CD4-positive, alpha-beta T cell treated with Interleukin-4 for 4 hours (primary cell): Measurements from ENCODE around the gene PRKX.
A peak's percentile ranks its signal among the peaks of the same experiment; 100 is the strongest.
"Not testable (repeated sequence)": the region's sequence is repeated elsewhere in the genome, so short reads cannot be mapped to it uniquely, and the experiment has no call there.

ENCODE experiments used
- DNase-seq: peaks from one replicate; pipeline ENCODE4 v3.0.0-alpha.2; 2020

Gene PRKX

GRCh38 chrX:3639858-3640631, 73.4 kb downstream of the PRKX start:
- DNase-seq, result not testable (repeated sequence)

GRCh38 chrX:3639236-3639635, 74.2 kb downstream of the PRKX start:
- DNase-seq, result no peak

- DNase-seq, result peak; percentile 30
These were observed 75.1 kb downstream of the PRKX start for GRCh38 chrX:3638280-3638873.

GRCh38 chrX:3636803-3637202, 76.6 kb downstream of the PRKX start:
- no peak for DNase-seq

DNA sequence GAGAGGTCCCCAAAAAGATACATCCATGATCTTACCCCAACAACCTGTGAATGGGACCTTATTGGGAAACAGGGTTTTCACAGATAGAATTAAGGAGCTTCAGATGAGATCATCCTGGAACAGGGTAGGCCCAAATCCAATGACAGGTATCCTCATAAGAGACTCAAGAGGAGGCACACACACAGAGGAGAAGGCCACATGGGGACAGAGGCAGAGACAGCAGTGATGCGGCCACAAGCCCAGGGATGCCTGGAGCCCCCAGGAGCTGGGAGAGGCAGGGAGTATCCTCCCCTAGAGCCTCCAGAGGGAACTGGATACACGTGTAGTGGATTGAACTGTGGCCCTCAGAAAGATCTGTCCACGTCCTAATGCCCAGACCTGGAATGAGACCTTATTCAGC, 82.3 kb downstream of the PRKX start:
- DNase-seq, result no peak

DNA sequence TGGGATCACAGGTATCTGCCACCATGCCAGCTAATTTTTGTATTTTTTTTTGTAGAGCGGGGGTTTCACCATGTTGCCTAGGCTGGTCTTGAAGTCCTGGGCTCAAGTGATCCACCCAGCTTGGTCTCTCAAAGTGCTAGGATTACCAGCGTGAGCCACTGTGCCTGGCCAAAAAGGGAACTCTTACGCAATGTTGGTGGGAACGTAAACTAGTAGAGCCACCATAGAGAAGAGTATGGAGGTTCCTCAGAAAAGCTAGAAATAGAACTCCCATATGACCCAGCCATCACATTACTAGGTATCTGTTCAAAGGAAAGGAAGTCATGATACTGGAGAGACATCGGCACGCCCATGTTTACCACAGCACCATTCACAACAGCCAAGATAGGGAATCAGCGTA, 85.9 kb downstream of the PRKX start:
- no peak for DNase-seq

DNA sequence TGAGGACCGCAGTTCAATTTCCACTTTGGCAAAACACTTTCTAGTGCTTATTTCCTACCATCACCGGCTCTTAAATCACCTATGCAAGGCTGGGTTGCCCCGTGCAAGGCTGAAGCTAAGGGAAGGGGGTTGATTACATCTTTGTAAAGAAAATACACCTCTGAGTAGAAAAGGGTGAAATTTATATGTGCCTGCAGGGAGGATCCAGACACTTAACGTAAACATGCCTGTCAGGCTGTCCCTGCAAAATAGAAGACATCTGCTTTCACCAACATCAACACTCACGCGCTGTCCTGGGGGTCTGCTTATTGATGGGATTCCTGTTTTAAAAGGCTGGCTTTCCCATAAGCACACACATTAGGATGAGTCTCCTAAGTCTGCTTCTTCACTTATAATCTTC, 92.0 kb downstream of the PRKX start:
- no peak for DNase-seq

DNA sequence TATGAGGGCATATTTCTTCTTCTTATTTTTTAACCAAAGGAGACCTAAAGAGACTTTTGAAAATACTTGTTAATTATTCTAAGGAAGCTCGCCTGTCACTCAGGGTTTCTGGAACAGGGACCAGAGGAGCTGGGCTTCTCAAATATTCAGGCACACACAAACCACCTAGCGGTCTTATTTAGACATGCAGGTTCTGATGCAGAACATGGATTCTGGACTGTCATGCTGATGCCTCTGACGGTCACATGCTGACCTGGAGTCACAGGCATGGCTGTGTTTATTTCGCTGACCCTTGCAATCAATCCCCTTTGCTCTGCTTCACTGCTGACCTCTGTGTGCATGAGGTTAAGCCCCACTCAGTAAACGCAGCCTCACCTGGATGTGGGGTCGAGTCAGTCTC, 101.7 kb downstream of the PRKX start:
- not testable (repeated sequence) for DNase-seq

DNA sequence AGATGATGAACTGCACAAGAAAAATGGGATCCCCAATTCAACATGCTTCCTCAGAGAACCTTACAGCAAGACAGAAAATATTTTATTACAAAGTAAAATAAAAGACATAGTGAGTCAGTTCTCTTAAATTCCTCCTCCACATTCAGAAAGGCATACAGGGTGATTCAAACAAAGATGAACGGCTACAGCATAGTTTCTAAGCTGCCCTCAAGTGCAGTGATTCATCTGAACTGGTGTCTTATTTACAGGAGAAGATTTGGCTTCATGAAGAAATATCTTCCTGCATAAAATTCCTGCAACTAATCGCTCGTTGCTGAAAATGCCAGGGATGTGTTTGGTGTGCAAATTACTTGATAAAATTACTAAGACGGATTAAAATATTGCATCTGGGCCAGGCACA, 103.6 kb downstream of the PRKX start:
- DNase-seq, result no peak

GRCh38 chrX:3603026-3603661, 110.3 kb downstream of the PRKX start:
- no peak for DNase-seq

DNA sequence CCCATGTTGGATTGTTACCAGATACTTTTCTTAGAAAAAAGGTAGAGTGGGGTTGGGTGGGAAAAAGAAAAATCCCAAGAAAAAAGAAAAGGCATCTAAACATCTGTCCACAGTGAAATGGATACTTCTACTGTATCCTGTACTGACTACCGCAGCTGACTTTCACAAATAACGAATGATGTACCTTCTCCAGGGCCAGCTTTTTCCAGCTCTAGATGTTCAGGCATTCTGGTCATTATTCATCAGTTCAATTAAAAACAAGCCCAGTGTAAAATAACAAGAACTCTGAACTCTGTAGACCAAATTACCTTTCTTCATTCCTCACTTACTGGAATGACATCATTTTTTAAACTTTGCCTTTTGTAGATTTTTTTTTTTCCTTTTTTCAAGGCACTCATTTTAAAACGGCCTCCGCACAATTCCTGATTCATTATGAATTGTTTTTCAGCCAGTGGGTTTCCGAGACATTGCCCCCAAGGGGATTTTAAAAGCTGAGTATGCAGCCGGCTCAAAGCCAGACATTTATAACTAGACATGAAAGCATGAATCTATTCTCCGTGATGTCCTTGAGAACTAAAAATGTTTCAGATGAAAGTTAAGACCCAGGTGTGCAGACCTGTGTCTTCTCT, 113.5 kb downstream of the PRKX start:
- no peak for DNase-seq

- DNase-seq, result no peak
These were observed 114.7 kb downstream of the PRKX start for GRCh38 chrX:3598709-3599108.

GRCh38 chrX:3598046-3598605, 115.3 kb downstream of the PRKX start:
- DNase-seq, result no peak

- DNase-seq, result no peak
These were observed 121.3 kb downstream of the PRKX start for GRCh38 chrX:3592184-3592583.

- DNase-seq, result no peak
These were observed 124.0 kb downstream of the PRKX start for GRCh38 chrX:3589474-3589873.

- DNase-seq, result no peak
These were observed 127.7 kb downstream of the PRKX start for GRCh38 chrX:3585719-3586118.

DNA sequence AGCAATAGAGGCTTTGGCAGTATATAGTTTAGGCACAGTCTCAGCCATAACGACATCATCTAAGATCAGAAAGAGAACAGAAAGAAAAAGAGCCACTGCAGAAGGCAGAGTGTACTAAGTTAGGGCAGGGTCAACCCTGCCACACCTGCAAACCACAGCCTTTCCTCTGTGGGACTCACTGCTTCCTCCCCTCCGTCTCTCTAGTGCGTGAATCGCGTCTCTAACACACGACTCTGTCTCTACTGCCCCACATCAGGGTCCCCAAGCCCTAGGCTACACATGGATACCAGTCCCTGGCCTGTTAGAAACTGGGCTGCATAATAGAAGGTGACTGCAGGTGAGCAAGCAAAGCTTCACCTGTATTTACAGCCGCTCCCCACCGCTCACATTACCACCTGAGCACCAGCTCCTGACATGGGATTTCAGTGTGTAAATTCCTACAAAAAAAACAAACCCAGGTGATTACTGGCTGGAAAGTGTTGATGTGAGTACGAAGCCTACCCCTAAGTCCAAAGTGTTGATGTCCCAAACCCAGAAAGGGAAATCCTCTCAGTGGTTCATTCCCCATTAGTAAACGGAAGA, 128.9 kb downstream of the PRKX start:
- no peak for DNase-seq

DNA sequence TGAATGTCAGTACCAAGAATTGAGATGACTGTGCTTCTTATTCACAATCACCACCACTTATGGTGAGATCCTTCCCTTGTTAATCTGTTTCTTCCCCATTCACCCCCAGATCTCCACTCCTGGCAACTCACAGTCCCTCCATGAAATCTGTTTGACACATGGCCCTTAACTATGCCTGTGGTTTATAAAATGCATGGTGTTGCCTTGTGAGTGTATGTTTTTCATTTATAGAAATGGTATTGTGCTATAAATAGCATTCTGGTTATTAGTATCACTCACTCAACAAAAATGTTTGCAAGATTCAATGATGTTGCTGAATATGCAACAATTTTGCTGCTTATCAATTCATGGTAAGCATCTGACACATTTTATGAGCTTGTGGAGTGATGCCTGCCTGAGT, 131.0 kb downstream of the PRKX start:
- DNase-seq, result no peak

GRCh38 chrX:3581609-3582108, 131.8 kb downstream of the PRKX start:
- DNase-seq, result no peak

- no peak for DNase-seq
These were observed 135.9 kb downstream of the PRKX start for GRCh38 chrX:3577551-3577950.

DNA sequence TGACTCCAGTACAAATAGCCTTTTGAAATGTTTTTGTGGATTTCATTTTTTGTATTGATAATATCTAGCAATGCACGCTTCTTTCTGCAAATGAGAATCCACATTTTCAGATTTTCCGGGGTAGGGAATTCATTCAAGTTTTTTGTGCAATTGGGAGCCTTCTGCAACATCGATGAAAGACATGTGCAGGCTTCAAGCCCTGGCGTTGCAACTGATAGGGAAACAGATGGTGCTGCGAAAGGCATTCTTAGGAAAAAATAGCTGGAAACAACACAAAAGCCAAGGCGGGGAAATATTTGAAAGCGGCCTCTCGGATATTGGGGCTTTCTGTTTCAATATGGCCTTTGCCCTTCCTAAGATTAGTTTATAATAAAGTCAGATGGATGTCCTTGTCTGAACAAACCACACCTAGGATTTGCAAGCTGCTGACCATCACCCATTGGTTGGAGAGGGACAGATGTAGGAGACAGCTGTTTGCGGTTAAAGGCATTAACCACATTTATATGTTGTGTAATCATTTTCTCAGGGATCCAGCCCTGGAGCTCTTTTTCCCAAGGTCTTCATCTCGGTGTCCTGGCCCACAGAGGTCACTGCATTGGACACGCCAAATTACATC, 136.5 kb downstream of the PRKX start:
- no peak for DNase-seq

GRCh38 chrX:3567686-3568085, 145.8 kb downstream of the PRKX start:
- DNase-seq, result no peak

DNA sequence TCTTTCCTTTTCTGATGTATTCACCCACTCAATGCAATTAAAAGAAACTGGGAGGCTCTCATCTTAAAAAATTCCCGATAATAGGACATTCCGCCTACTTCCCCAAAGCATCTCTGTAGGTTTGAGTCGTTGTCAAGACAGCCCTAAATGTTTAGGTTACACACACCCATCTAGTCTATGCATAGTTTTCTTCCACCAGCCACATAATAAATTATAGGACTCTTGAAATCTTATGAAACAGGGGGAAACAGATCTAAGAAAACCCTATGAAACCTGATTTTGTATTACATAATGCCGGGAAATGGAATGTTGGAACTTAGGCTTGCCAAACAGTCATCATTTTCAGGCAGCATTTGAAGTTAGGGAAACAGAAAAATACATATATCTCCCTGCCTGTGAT, 150.0 kb downstream of the PRKX start:
- no peak for DNase-seq
